HepG2 (cell line): ENCODE data around the gene URM1. TPM values are rescaled to one million over a fixed set of nuclear protein-coding genes. Genes with fewer than 3 reads are reported as not detected.

Source experiments
- CENPT ChIP-seq: sonication (generic); formaldehyde crosslinking; IDR thresholded peaks from 2 replicates; pipeline ENCODE4 v1.8.0; 2022; ENCODE audit warnings: low read depth, mild to moderate bottlenecking, moderate library complexity, missing genetic modification reagents
- GATA4 ChIP-seq: sonication (generic); IDR thresholded peaks from 2 replicates; pipeline ENCODE4 v1.6.1; 2016; ENCODE audit warnings: antibody characterized with exemption, low read depth, borderline replicate concordance
- HBP1 ChIP-seq: IDR thresholded peaks from 2 replicates; pipeline ENCODE4 v1.6.1; 2016; ENCODE audit warnings: low read depth, control low read depth
- MXD4 ChIP-seq: IDR thresholded peaks from 2 replicates; pipeline ENCODE4 v1.6.1; 2016; ENCODE audit warnings: mild to moderate bottlenecking, missing biosample characterization, missing genetic modification reagents
- NCOA2 ChIP-seq: sonication (generic); formaldehyde crosslinking; IDR thresholded peaks from 2 replicates; pipeline ENCODE4 v1.8.0; 2022; ENCODE audit warnings: inconsistent platforms
- RORA ChIP-seq: sonication (generic); formaldehyde crosslinking; IDR thresholded peaks from 2 replicates; pipeline ENCODE4 v1.5.0; 2020; ENCODE audit warnings: mild to moderate bottlenecking, missing genetic modification reagents, moderate library complexity
- SUZ12 ChIP-seq: fragments of 150-350 bp; IDR thresholded peaks from 2 replicates; pipeline ENCODE4 v1.6.1; 2014; ENCODE audit warnings: low read depth, low read length
- ZBTB2 ChIP-seq: sonication (generic); formaldehyde crosslinking; IDR thresholded peaks from 2 replicates; pipeline ENCODE4 v1.8.0; 2022; ENCODE audit warnings: low read depth, missing genetic modification reagents
- ZHX1 ChIP-seq: sonication (generic); formaldehyde crosslinking; IDR thresholded peaks from 2 replicates; pipeline ENCODE4 v1.8.1; 2022; ENCODE audit warnings: low read depth, mild to moderate bottlenecking, missing genetic modification reagents
- ZNF180 ChIP-seq: sonication (generic); formaldehyde crosslinking; IDR thresholded peaks from 2 replicates; pipeline ENCODE4 v1.4.0; 2020; ENCODE audit warnings: low read depth, missing genetic modification reagents, borderline replicate concordance
- ZNF263 ChIP-seq: sonication (generic); formaldehyde crosslinking; IDR thresholded peaks from 2 replicates; pipeline ENCODE4 v1.4.0; 2020; ENCODE audit warnings: missing genetic modification reagents
- ZNF3 ChIP-seq: IDR thresholded peaks from 2 replicates; pipeline ENCODE4 v1.7.0; 2017; ENCODE audit warnings: inconsistent platforms
- ZNF382 ChIP-seq: sonication (generic); formaldehyde crosslinking; IDR thresholded peaks from 2 replicates; pipeline ENCODE4 v1.5.0; 2020; ENCODE audit warnings: missing genetic modification reagents, mild to moderate bottlenecking, borderline replicate concordance
- ZNF446 ChIP-seq: sonication (generic); formaldehyde crosslinking; IDR thresholded peaks from 2 replicates; pipeline ENCODE4 v1.5.0; 2020; ENCODE audit warnings: mild to moderate bottlenecking, missing genetic modification reagents
- ZNF549 ChIP-seq: sonication (generic); formaldehyde crosslinking; IDR thresholded peaks from 2 replicates; pipeline ENCODE4 v1.5.0; 2020; ENCODE audit warnings: missing genetic modification reagents
- ZNF567 ChIP-seq: sonication (generic); formaldehyde crosslinking; IDR thresholded peaks from 2 replicates; pipeline ENCODE4 v1.8.1; 2023; ENCODE audit warnings: mild to moderate bottlenecking, missing genetic modification reagents, borderline replicate concordance
- ZNF580 ChIP-seq: IDR thresholded peaks from 2 replicates; pipeline ENCODE4 v1.6.1; 2016; ENCODE audit warnings: low read depth, borderline replicate concordance
- ZSCAN20 ChIP-seq: sonication (generic); formaldehyde crosslinking; IDR thresholded peaks from 2 replicates; pipeline ENCODE4 v1.4.0; 2020; ENCODE audit warnings: missing genetic modification reagents, mild to moderate bottlenecking, borderline replicate concordance
- polyA plus RNA-seq, 8 experiments: library from polyadenylated mRNA; depleted of rRNA in 3 of 8; stranded (reverse) in 7 of 8; unstranded in 1 of 8; fragments of >200 nt; fragmentation: Illumina TruSeq in 4 of 8; extraction: Trizol in 4 of 8; gene quantifications; 2 replicates each; pipeline versions ENCODE4 v1.2.1 to v1.2.3, GENCODE V29; 2011 to 2016; ENCODE audit warnings: low read depth in 4 of 8, missing spikeins in 1 of 8, mixed read lengths in 1 of 8; ENCODE audit not compliant: insufficient read depth in 1 of 8
- total RNA-seq, 5 experiments: library from RNA; depleted of rRNA; stranded (reverse); fragments of >200 nt; fragmentation: Illumina TruSeq; extraction: Trizol; gene quantifications; 2 replicates each; pipeline ENCODE4 v1.2.3, GENCODE V29; 2016; ENCODE audit warnings: low read depth in 1 of 5
- TF ChIP-seq, protein P1 (sequence below): sonication (generic); formaldehyde crosslinking; IDR thresholded peaks from 2 replicates; pipeline ENCODE4 v1.5.0; 2020; ENCODE audit warnings: missing genetic modification reagents
- TF ChIP-seq, protein P2 (sequence below): sonication (generic); formaldehyde crosslinking; IDR thresholded peaks from 2 replicates; pipeline ENCODE4 v1.8.0; 2022; ENCODE audit warnings: missing genetic modification reagents, mild to moderate bottlenecking, inconsistent platforms, borderline replicate concordance
- TF ChIP-seq, protein P3 (sequence below): sonication (generic); formaldehyde crosslinking; IDR thresholded peaks from 2 replicates; pipeline ENCODE4 v1.4.0; 2020; ENCODE audit warnings: low read depth, mild to moderate bottlenecking, missing genetic modification reagents

URM1 gene
- total and polyA plus RNA-seq, 2 of the 13 experiments (the other 11 are each of a cell fraction or from before 2014, with no cell fraction given) = 37.1 to 41.3 TPM

DNA sequence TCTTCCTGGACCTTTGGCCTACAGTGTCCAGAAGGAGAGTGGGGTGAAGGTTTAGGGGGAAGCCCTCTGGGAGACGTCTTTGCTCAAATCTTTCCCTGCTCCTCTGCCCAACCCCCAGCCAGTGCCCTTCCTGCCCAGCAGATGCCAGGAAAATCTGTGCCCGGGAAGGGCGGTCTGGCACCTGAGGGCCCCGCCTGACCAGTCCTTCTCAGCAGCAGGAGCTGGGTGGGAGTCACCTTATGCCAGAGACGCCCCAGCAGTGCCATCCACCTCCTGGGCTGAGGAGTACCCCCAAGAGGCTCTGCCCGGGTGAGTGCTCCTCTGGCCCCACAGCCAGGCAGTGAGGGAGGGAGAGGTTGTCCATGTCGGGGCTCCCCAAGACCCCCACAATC, 34.6 kb downstream of the URM1 start (continued):
- no peak for TF ChIP-seq RORA (CRISPR knock-in tag)
- TF ChIP-seq, protein P1, sequence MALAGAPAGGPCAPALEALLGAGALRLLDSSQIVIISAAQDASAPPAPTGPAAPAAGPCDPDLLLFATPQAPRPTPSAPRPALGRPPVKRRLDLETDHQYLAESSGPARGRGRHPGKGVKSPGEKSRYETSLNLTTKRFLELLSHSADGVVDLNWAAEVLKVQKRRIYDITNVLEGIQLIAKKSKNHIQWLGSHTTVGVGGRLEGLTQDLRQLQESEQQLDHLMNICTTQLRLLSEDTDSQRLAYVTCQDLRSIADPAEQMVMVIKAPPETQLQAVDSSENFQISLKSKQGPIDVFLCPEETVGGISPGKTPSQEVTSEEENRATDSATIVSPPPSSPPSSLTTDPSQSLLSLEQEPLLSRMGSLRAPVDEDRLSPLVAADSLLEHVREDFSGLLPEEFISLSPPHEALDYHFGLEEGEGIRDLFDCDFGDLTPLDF = no peak
- no peak for TF ChIP-seq ZBTB2
- no peak for TF ChIP-seq ZNF180 (CRISPR knock-in tag)
- no peak for TF ChIP-seq ZSCAN20 (CRISPR knock-in tag)
- no peak for TF ChIP-seq ZNF580 (CRISPR knock-in tag)
- TF ChIP-seq, protein P2, sequence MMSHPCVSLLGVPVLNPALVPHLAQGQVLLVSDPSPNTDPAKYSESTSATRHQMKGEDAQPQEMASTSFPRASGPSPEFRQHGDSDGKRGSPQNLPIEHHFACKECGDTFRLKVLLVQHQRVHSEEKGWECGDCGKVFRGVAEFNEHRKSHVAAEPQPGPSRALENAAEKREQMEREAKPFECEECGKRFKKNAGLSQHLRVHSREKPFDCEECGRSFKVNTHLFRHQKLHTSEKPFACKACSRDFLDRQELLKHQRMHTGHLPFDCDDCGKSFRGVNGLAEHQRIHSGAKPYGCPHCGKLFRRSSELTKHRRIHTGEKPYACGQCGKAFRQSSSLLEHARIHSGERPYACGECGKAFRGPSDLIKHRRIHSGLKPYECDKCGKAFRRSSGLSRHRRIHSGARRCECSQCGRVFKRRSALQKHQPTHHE = no peak
- TF ChIP-seq, protein P3, sequence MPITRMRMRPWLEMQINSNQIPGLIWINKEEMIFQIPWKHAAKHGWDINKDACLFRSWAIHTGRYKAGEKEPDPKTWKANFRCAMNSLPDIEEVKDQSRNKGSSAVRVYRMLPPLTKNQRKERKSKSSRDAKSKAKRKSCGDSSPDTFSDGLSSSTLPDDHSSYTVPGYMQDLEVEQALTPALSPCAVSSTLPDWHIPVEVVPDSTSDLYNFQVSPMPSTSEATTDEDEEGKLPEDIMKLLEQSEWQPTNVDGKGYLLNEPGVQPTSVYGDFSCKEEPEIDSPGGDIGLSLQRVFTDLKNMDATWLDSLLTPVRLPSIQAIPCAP = no peak
- peak; percentile 73 for TF ChIP-seq ZNF263 (CRISPR knock-in tag)
- TF ChIP-seq ZNF382 = no peak
- TF ChIP-seq SUZ12 = no peak
- no peak for TF ChIP-seq NCOA2 (CRISPR knock-in tag)
- TF ChIP-seq ZNF3 (CRISPR knock-in tag) = no peak
- TF ChIP-seq ZNF549 = no peak
- TF ChIP-seq HBP1 (CRISPR knock-in tag) = no peak
- TF ChIP-seq MXD4 (CRISPR knock-in tag) = no peak
- TF ChIP-seq ZNF446 (CRISPR knock-in tag) = no peak
- no peak for TF ChIP-seq ZHX1 (CRISPR knock-in tag)
- TF ChIP-seq ZNF567 (CRISPR knock-in tag) = 0 out of 2 replicates have a peak, but pooled peaks have one; percentile 11
- no peak for TF ChIP-seq GATA4
- no peak for TF ChIP-seq CENPT
